HG03432 (cell line): Measurements from ENCODE around the gene SMPDL3B.

ENCODE experiments used
- ATAC-seq: cut with Tn5 transposase; IDR thresholded peaks from one replicate; pipeline ENCODE4 v1.9.1; 2021; ENCODE audit warnings: mild to moderate bottlenecking, moderate library complexity; ENCODE audit not compliant: unreplicated experiment

SMPDL3B gene

DNA sequence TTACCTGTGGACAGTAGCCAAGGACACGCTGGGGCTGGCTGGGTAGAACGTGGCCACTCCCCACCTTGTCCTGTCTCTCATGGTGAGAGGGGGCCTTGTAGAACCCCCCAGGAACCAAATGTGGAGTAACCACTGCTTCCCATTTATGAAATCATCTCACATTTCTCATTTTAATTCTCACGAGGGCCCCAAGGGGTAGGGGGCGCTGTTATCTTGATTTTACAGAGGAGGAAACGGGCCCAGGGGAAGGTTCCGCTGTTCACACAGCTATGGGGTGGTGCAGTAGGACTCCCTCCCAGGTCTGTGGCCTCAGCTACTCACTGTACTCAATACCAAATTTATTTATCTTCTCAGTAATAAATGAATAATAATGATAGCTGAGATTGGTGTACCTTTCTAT lies 5.5 kb downstream of the SMPDL3B start:
- ATAC-seq, result no peak

GRCh38 chr1:27940870-27941560 lies 6.2 kb downstream of the SMPDL3B start:
- ATAC-seq, result no peak

DNA sequence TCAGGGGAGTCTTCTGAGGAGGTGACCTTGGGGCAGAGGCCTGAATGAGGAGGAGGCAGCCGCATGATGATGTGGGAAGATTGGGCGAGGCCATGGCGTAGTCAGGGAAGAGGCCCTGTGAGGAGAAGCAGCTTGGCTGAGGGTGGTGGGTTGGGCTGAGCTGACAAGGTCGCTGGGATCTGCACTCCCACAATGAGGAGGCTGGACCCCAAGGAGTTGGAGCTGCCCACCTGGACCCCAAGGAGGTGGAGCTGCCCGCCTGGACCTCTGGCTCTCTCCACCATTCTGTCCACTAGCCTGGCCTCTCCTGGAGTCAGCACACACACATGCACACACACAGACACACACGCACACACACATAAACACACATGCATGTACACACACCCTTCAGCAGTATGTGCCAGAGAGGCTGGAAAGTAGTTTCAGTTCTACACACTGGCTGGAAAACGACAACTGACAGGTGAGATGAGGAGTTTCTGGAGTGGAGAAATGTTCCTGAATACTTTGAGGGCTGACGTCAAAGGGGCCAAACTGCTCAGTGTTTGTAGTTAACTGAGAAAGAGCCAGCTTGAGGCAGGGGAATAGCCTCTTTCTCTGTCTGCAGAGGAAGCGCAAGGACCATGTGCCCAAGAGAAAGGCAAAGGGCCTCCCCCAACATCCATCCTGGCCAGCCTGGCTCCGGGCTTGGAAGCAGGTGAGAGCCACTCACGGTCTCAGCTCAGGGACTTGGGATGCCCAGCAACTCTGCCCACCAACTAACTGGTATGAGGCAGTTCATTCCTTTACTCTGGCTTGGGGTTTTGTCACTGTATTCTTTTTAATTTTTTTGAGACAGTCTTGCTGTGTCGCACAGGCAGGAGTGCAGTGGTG lies 7.1 kb downstream of the SMPDL3B start:
- ATAC-seq, result no peak

- ATAC-seq, result no peak
These were observed 10.2 kb downstream of the SMPDL3B start for GRCh38 chr1:27945020-27945419.

- ATAC-seq, result no peak
These were observed 14.2 kb downstream of the SMPDL3B start for GRCh38 chr1:27949027-27949426.

GRCh38 chr1:27951396-27951795 lies 16.6 kb downstream of the SMPDL3B start:
- ATAC-seq, result no peak

GRCh38 chr1:27952147-27952546 lies 17.3 kb downstream of the SMPDL3B start:
- no peak for ATAC-seq

DNA sequence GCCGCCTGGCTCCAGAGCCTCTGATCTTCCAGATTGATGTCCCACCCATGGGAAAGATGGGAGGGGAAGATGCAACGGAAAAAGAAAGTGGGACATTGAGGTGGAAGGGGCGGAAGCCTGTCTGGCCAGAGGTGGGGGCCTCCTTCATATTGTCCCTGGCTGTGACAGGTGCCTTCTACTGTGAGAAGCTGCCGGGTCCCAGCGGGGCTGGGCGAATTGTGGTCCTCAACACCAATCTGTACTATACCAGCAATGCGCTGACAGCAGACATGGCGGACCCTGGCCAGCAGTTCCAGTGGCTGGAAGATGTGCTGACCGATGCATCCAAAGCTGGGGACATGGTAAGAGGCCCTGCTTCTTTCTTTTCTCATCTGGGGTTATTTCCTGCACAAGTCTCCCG lies 19.4 kb downstream of the SMPDL3B start:
- ATAC-seq, result no peak

DNA sequence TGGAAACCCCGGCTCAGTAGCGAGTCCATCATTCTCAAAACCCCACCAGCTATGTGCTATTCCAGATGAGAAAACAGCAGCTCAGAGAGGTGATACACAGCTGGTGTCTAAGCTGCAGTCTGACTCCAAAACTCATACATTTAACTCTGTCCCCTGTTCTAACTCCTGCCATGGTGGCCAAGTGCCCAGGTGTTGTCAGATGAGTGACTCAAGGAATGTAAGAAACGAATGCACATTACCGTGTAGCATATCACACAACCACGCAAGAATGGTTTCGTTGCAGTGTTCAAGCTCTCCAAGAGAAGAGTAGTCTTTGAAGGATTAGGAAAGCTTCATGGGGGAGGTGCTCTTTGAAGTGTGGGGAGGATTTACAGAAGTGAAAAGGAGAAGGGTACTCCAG lies 20.3 kb downstream of the SMPDL3B start:
- ATAC-seq, result no peak

DNA sequence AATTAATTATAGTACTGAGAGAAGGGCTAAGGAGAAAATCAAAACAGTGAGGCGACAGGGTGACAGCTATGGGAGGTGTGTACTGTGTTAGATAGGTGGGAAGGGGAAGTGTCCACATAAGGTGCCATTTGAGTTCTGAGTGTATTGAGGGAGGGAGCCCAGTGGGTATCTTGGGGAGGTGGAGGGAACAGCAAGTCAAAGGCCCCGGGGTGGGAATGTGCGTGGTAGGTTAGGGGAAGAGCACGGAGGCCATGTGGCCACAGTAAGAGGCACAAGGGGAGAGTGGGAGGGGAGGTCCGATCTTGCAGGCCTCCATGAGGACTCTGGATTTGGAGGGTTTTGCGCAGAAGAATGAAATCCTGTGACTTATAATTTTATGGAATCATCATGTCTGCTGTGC lies 22.0 kb downstream of the SMPDL3B start:
- no peak for ATAC-seq

GRCh38 chr1:27957655-27958054 lies 22.9 kb downstream of the SMPDL3B start:
- ATAC-seq, result no peak

- no peak for ATAC-seq
These were observed 23.7 kb downstream of the SMPDL3B start for GRCh38 chr1:27958513-27958912.

- ATAC-seq, result peak; percentile 86
These were observed 25.2 kb downstream of the SMPDL3B start, which contains the start of gene XKR8 for GRCh38 chr1:27959792-27960603. Gene XKR8 (plus strand): TSS chr1:27959973. CDS start chr1:27960070, 97 bp downstream.

DNA sequence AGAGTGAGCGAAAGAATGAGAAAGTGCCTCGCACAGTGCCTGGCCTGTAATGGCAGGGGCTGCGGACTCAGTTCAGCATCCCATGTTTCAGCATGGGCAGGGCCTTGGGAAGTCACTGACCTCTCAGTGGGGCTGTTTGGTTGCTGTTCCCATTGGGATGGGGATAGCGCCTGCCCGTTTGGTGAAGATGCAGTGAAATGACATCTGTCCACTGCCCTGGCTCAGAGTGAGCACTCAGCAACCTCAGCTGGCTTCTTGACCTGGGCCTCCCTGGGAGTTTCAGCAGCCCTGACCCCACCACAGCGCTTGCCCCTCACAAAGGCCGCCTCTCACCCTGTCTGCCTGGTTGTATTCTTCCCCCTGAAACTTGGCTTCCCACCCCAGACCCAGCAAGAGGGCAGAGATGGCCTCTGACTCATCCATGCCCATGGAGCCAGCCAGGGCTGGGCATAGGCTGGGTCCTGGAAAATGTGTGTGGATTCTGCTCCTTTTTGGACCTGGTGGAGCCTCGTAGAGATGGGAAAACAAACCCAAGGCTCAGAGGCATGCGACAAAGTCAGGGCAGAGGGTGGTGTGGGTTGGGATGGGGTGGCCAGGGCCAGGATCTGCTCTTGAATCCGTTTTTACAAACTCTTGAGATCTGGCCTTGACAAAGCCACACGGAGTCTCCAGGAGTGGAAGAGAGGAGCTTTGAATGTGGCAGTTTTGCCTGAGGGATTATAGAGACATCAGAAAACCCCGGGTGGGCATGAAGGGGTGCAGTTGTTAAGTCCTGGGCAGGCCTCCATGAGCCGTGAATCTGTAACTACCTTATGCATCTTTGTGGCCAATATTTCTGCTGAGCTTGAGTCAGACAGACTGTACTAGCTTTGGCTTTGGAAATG lies 26.2 kb downstream of the SMPDL3B start:
- ATAC-seq, result no peak

DNA sequence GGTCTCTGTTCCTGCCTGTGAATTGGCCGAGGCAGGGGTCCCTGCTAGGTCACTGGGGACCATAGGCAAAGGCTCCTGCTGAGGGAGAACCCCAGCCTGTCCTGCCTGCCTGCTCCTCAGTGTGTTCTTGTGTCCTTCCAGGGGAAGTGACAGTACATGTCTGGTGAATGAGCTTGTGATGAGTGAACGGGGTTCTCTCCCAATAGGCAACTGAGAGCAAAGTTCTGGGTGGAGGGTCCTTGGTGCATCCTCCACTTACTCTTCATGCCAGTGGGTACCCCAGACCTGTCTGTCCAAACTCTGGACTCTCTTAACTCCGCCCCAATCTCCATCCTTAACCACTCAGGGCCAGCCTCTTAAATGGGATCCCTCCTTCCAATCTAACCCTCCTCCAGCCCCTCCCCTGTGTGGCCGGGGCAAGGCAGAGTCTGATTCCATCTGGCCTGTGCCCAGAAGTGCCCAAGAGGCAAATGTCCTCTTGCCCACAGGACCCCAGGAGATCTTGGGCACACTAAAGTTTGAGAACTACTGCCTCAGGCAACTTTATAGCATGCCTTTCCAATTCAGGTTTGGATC lies 26.9 kb downstream of the SMPDL3B start:
- ATAC-seq, result no peak

GRCh38 chr1:27963393-27963792 lies 28.6 kb downstream of the SMPDL3B start:
- ATAC-seq, result no peak

DNA sequence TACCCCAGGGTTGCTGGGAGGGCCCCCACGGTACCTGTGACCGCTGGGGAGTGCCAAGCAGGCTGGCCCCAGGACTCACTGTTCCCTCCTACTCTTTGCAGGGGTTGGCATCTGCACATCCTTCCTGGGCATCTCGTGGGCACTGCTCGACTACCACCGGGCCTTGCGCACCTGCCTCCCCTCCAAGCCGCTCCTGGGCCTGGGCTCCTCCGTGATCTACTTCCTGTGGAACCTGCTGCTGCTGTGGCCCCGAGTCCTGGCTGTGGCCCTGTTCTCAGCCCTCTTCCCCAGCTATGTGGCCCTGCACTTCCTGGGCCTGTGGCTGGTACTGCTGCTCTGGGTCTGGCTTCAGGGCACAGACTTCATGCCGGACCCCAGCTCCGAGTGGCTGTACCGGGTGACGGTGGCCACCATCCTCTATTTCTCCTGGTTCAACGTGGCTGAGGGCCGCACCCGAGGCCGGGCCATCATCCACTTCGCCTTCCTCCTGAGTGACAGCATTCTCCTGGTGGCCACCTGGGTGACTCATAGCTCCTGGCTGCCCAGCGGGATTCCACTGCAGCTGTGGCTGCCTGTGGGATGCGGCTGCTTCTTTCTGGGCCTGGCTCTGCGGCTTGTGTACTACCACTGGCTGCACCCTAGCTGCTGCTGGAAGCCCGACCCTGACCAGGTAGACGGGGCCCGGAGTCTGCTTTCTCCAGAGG lies 31.8 kb downstream of the SMPDL3B start:
- ATAC-seq, result no peak

- no peak for ATAC-seq
These were observed 32.5 kb downstream of the SMPDL3B start for GRCh38 chr1:27967106-27967883.
